ENCODE data around the gene C6orf132.

GRCh38 chr6:42105709-42106108 is 36.7 kb downstream of the C6orf132 start:
- TF ChIP-seq, protein P1, sequence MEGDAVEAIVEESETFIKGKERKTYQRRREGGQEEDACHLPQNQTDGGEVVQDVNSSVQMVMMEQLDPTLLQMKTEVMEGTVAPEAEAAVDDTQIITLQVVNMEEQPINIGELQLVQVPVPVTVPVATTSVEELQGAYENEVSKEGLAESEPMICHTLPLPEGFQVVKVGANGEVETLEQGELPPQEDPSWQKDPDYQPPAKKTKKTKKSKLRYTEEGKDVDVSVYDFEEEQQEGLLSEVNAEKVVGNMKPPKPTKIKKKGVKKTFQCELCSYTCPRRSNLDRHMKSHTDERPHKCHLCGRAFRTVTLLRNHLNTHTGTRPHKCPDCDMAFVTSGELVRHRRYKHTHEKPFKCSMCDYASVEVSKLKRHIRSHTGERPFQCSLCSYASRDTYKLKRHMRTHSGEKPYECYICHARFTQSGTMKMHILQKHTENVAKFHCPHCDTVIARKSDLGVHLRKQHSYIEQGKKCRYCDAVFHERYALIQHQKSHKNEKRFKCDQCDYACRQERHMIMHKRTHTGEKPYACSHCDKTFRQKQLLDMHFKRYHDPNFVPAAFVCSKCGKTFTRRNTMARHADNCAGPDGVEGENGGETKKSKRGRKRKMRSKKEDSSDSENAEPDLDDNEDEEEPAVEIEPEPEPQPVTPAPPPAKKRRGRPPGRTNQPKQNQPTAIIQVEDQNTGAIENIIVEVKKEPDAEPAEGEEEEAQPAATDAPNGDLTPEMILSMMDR (IDR thresholded peaks at IDR 0.05; ENCODE audit: insufficient read depth, low read depth, low read length), result no peak
- no peak for TF ChIP-seq EZH2 (IDR thresholded peaks at IDR 0.05; ENCODE audit: insufficient read depth, low read length)

All from astrocyte (in vitro differentiated cells and primary cell).